ENCODE measurements around the gene VAV2.
"Not testable (repeated sequence)": the region's sequence is repeated elsewhere in the genome, so short reads cannot be mapped to it uniquely, and the experiment has no call there.

Gene VAV2

GRCh38 chr9:133906932-133907910 lies 84.9 kb downstream of the VAV2 start:
- no peak for TF ChIP-seq CTCF (conservative IDR thresholded peaks at IDR 0.05)
- no peak for TF ChIP-seq ZFX (IDR thresholded peaks at IDR 0.05)
- H3K27ac ChIP-seq: no peak overlapping the region

GRCh38 chr9:133906218-133906617 lies 85.9 kb downstream of the VAV2 start:
- no peak overlapping the region for H3K27ac ChIP-seq
- TF ChIP-seq ZFX (IDR thresholded peaks at IDR 0.05): no peak
- TF ChIP-seq CTCF (conservative IDR thresholded peaks at IDR 0.05): no peak

- TF ChIP-seq CTCF (conservative IDR thresholded peaks at IDR 0.05): no peak
- TF ChIP-seq ZFX (IDR thresholded peaks at IDR 0.05): no peak
Measured at GRCh38 chr9:133905493-133905892, 86.6 kb downstream of the VAV2 start.

GRCh38 chr9:133904346-133905090 lies 87.6 kb downstream of the VAV2 start:
- TF ChIP-seq CTCF (conservative IDR thresholded peaks at IDR 0.05) (no peak), ZFX (IDR thresholded peaks at IDR 0.05) (no peak)
- no peak overlapping the region for H3K27ac ChIP-seq

More at GRCh38 chr9:133905493-133905892, 86.6 kb downstream of the VAV2 start:
- H3K27ac ChIP-seq: no peak overlapping the region

GRCh38 chr9:133901184-133901835 lies 90.8 kb downstream of the VAV2 start:
- no peak for TF ChIP-seq CTCF (conservative IDR thresholded peaks at IDR 0.05)
- TF ChIP-seq ZFX (IDR thresholded peaks at IDR 0.05): no peak
- H3K27ac ChIP-seq: no peak overlapping the region

- no peak overlapping the region for H3K27ac ChIP-seq
- TF ChIP-seq ZFX (IDR thresholded peaks at IDR 0.05) (no peak), CTCF (conservative IDR thresholded peaks at IDR 0.05) (no peak)
Measured at GRCh38 chr9:133897675-133898074, 94.4 kb downstream of the VAV2 start.

GRCh38 chr9:133896007-133896406 lies 96.1 kb downstream of the VAV2 start:
- not testable (repeated sequence) for H3K27ac ChIP-seq

Measured in C4-2B (cell line).